HG02852 (cell line): ENCODE results near the gene PADI1.

Experiments used
- ATAC-seq: cut with Tn5 transposase; IDR thresholded peaks from one replicate; pipeline ENCODE4 v1.9.1; 2021; ENCODE audit warnings: mild to moderate bottlenecking, moderate library complexity; ENCODE audit not compliant: unreplicated experiment

PADI1 gene

GRCh38 chr1:17196496-17197185 is 8.3 kb upstream of the PADI1 start:
- ATAC-seq = no peak

GRCh38 chr1:17197696-17198095 is 7.2 kb upstream of the PADI1 start:
- ATAC-seq = no peak

GRCh38 chr1:17198476-17199258 is 6.3 kb upstream of the PADI1 start:
- ATAC-seq = no peak

GRCh38 chr1:17199267-17200044 is 5.5 kb upstream of the PADI1 start:
- ATAC-seq = no peak

GRCh38 chr1:17200246-17200645 is 4.7 kb upstream of the PADI1 start:
- ATAC-seq = no peak

- no peak for ATAC-seq
These were observed 4.2 kb upstream of the PADI1 start for GRCh38 chr1:17200756-17201155.

- no peak for ATAC-seq
These were observed 3.5 kb upstream of the PADI1 start for GRCh38 chr1:17201201-17202021.

GRCh38 chr1:17205652-17206051 is 724 bp downstream of the PADI1 start:
- ATAC-seq = no peak

GRCh38 chr1:17206196-17206595 is 1.3 kb downstream of the PADI1 start:
- no peak for ATAC-seq

GRCh38 chr1:17207046-17207445 is 2.1 kb downstream of the PADI1 start:
- ATAC-seq = no peak

- no peak for ATAC-seq
These were observed 2.6 kb downstream of the PADI1 start for GRCh38 chr1:17207540-17207939.

GRCh38 chr1:17207966-17208418 is 3.1 kb downstream of the PADI1 start:
- no peak for ATAC-seq

GRCh38 chr1:17208546-17208945 is 3.6 kb downstream of the PADI1 start:
- ATAC-seq = no peak

- ATAC-seq = no peak
These were observed 4.5 kb downstream of the PADI1 start for GRCh38 chr1:17209430-17209829.

GRCh38 chr1:17210176-17210575 is 5.2 kb downstream of the PADI1 start:
- no peak for ATAC-seq

- ATAC-seq = no peak
These were observed 6.4 kb downstream of the PADI1 start for GRCh38 chr1:17211377-17211776.

GRCh38 chr1:17212009-17212408 is 7.1 kb downstream of the PADI1 start:
- no peak for ATAC-seq

GRCh38 chr1:17212487-17213121 is 7.7 kb downstream of the PADI1 start:
- ATAC-seq = no peak

- no peak for ATAC-seq
These were observed 8.3 kb downstream of the PADI1 start for GRCh38 chr1:17213148-17213781.

GRCh38 chr1:17213782-17214148 is 8.8 kb downstream of the PADI1 start:
- no peak for ATAC-seq
